Endothelial cell of umbilical vein (primary cell): ENCODE data around the gene NSUN4. TPM values are rescaled to one million over a fixed set of nuclear protein-coding genes. Genes with fewer than 3 reads are reported as not detected.

Experiments
- BruUV-seq: library from RNA; stranded (reverse); fragments of 400-500 nt; replicated peaks from 2 replicates; lab custom pipeline; 2021; lab: Mats Ljungman, UMichigan
- CTCF ChIA-PET: fragments of 300-600, 350-600 bp; sonication (Branson Sonifier 250); formaldehyde crosslinking; loops from one replicate; lab custom pipeline; 2021; ENCODE audit warnings: antibody characterized with exemption, inconsistent platforms; lab: Charles Lee
- POLR2A ChIA-PET: fragments of 300-600, 350-600 bp; sonication (Branson Sonifier 250); formaldehyde crosslinking; loops from one replicate; lab custom pipeline; 2021; ENCODE audit warnings: antibody characterized with exemption, inconsistent platforms; lab: Charles Lee
- DNase-seq: peaks from one replicate; pipeline ENCODE4 v3.0.0-alpha.2; 2011; ENCODE audit warnings: low read depth, low spot score
- FAIRE-seq: peaks from 2 replicates; lab custom pipeline; 2011; peaks lifted over from hg19 to GRCh38; lab: Jason Lieb, UNC
- H2AFZ ChIP-seq: 2 replicates; pipeline ENCODE4 v1.6.0; 2012; ENCODE audit warnings: low read depth, low read length, control low read depth, inconsistent platforms
- H3K27ac ChIP-seq: 2 replicates; pipeline ENCODE4 v1.5.1; 2011; ENCODE audit warnings: low read depth, mild to moderate bottlenecking, control low read depth, low read length, moderate library complexity; ENCODE audit not compliant: insufficient read depth
- H3K27me3 ChIP-seq, 2 experiments: 2 replicates each; pipeline versions ENCODE4 v1.6.0 to v1.6.1; 2011; ENCODE audit warnings: low read length in 2 of 2, mixed read lengths in 1 of 2; ENCODE audit not compliant: control insufficient read depth in 2 of 2, insufficient read depth in 2 of 2
- H3K36me3 ChIP-seq, 2 experiments: 2 replicates in 1 of 2; 3 replicates in 1 of 2; pipeline ENCODE4 v1.5.1; 2011; ENCODE audit warnings: low read length in 2 of 2, mild to moderate bottlenecking in 1 of 2, moderate library complexity in 1 of 2; ENCODE audit not compliant: control insufficient read depth in 2 of 2, insufficient read depth in 2 of 2; ENCODE audit errors: extremely low read depth in 1 of 2
- H3K4me1 ChIP-seq: 3 replicates; pipeline ENCODE4 v1.5.1; 2011; ENCODE audit warnings: mild to moderate bottlenecking, low read length; ENCODE audit not compliant: control insufficient read depth, insufficient read depth; ENCODE audit errors: extremely low read depth
- H3K4me2 ChIP-seq: 2 replicates; pipeline ENCODE4 v1.6.1; 2011; ENCODE audit warnings: low read length, control low read depth, mixed read lengths; ENCODE audit not compliant: insufficient read depth
- H3K4me3 ChIP-seq, 3 experiments: fragments of 200-600 bp in 1 of 3; sonication (generic), shearing (Covaris generic) in 1 of 3; replicated peaks in 1 of 3; 2 replicates each; pipeline ENCODE4 v1.5.1; 2011 to 2016; ENCODE audit warnings: control low read depth in 3 of 3, low read length in 3 of 3, mild to moderate bottlenecking in 2 of 3, inconsistent platforms in 1 of 3, low read depth in 1 of 3, moderate library complexity in 1 of 3; ENCODE audit not compliant: insufficient read depth in 1 of 3
- H3K79me2 ChIP-seq: 2 replicates; pipeline ENCODE4 v1.6.0; 2012; ENCODE audit warnings: low read length, inconsistent platforms; ENCODE audit not compliant: control insufficient read depth, insufficient read depth
- H3K9ac ChIP-seq: replicated peaks from 2 replicates; pipeline ENCODE3; 2011; ENCODE audit warnings: low read length, control low read depth; ENCODE audit not compliant: insufficient read depth; ENCODE audit errors: extremely low read depth
- H3K9me1 ChIP-seq: replicated peaks from 3 replicates; pipeline ENCODE4 v1.6.0; 2011; ENCODE audit warnings: mild to moderate bottlenecking, low read length; ENCODE audit not compliant: control insufficient read depth, insufficient read depth; ENCODE audit errors: extremely low read depth
- H3K9me3 ChIP-seq: replicated peaks from 2 replicates; pipeline ENCODE4 v1.5.1; 2012; ENCODE audit warnings: low read length, inconsistent platforms; ENCODE audit not compliant: control insufficient read depth, insufficient read depth
- H4K20me1 ChIP-seq: replicated peaks from 2 replicates; pipeline ENCODE3; 2011; ENCODE audit warnings: mild to moderate bottlenecking, low read length; ENCODE audit not compliant: control insufficient read depth, insufficient read depth; ENCODE audit errors: extremely low read depth
- CTCF ChIP-seq, 2 donors: IDR thresholded peaks; 1 replicate in 1 of 2; 2 replicates in 1 of 2; pipeline ENCODE4 v1.5.1; 2011; ENCODE audit warnings: low read length in 2 of 2, mild to moderate bottlenecking in 2 of 2, moderate library complexity in 2 of 2, control low read depth in 1 of 2, inconsistent platforms in 1 of 2, low read depth in 1 of 2; ENCODE audit not compliant: insufficient read depth in 1 of 2; ENCODE audit errors: extremely low read depth in 1 of 2
- FOS ChIP-seq: IDR thresholded peaks from 2 replicates; pipeline ENCODE4 v1.6.1; 2011; ENCODE audit warnings: mild to moderate bottlenecking, low read length, moderate library complexity, borderline replicate concordance; ENCODE audit not compliant: insufficient read depth
- GATA2 ChIP-seq: IDR thresholded peaks from 2 replicates; pipeline ENCODE4 v1.7.0; 2011; ENCODE audit warnings: low read depth, mild to moderate bottlenecking, moderate library complexity, mixed read lengths, low read length; ENCODE audit not compliant: insufficient read length, insufficient read depth
- MAX ChIP-seq: IDR thresholded peaks from 2 replicates; pipeline ENCODE4 v1.6.1; 2011; ENCODE audit not compliant: insufficient read depth, insufficient read length
- MYC ChIP-seq: IDR thresholded peaks from one replicate; pipeline ENCODE4 v1.6.1; 2011; ENCODE audit warnings: mild to moderate bottlenecking, low read depth, low read length
- POLR2AphosphoS5 ChIP-seq: IDR thresholded peaks from 2 replicates; pipeline ENCODE4 v1.6.1; 2012; ENCODE audit warnings: low read depth, mild to moderate bottlenecking, control low read depth, low read length, moderate library complexity; ENCODE audit not compliant: insufficient read depth
- dilution Hi-C: fragments of 300-500 bp; cut with MboI; formaldehyde crosslinking; loops from one replicate; pipeline ENCODE4 v1.15.0; 2019; ENCODE audit warnings: low sequenced_read_pairs; ENCODE audit not compliant: extremely low pct_ligation_motif_present
- intact Hi-C: fragments of 100-400 bp; cut with micrococcal nuclease; formaldehyde crosslinking; loops from one replicate; pipeline ENCODE4 v1.10.0; 2022
- polyA plus RNA-seq, 4 experiments: library from polyadenylated mRNA; depleted of rRNA in 3 of 4; stranded (reverse) in 3 of 4; unstranded in 1 of 4; fragments of >200 nt; gene quantifications; 2 replicates each; pipeline versions ENCODE4 v1.2.1 to v1.2.3, GENCODE V29; 2011 to 2012; ENCODE audit warnings: missing spikeins in 1 of 4
- total RNA-seq: library from RNA; stranded (reverse); gene quantifications from 2 replicates; pipeline ENCODE4 v1.2.3, GENCODE V29; 2021

Gene NSUN4
- total and polyA plus RNA-seq, 2 donors (not counting 3 experiments of a cell fraction or from before 2014, with no cell fraction given) = 21.6 to 23.4 TPM

- POLR2A ChIA-PET = interaction anchor here (0.7 kb wide), 1 partner anchor 21 kb away, joined by 3 read pairs; no protein-coding TSS in a partner anchor
- no TSS peak for BruUV-seq
- dilution Hi-C loops = no loop called here
Observed at GRCh38 chr1:46309401-46310159, 31.0 kb upstream of the NSUN4 start.

More at GRCh38 chr1:46309401-46310159, 31.0 kb upstream of the NSUN4 start:
- DNase-seq = no peak
- no peak overlapping the region for H2AFZ ChIP-seq
- H3K27ac ChIP-seq = no peak overlapping the region
- H4K20me1 ChIP-seq = no peaks in the 10 kb centered on the region
- no peak overlapping the region for H3K9ac ChIP-seq
- H3K79me2 ChIP-seq = peaks cover 49% of the 10 kb centered on the region
- H3K27me3 ChIP-seq = no peaks in the 10 kb centered on the region
- peaks cover 4% of the 10 kb centered on the region for H3K4me1 ChIP-seq
- no peak overlapping the region for H3K4me2 ChIP-seq
- no peaks in the 10 kb centered on the region for H3K9me1 ChIP-seq
- CTCF ChIA-PET = interaction anchor here (2.8 kb wide), 1 partner anchor 24 kb away, joined by 6 read pairs; no protein-coding TSS in a partner anchor
- intact Hi-C loops = no loop called here
- H3K36me3 ChIP-seq = peaks cover 4 to 7% of the 10 kb centered on the region in 2 experiments
- H3K9me3 ChIP-seq = no peaks in the 10 kb centered on the region
- no peak overlapping the region for H3K4me3 ChIP-seq
- FAIRE-seq = no peak
- no peak for TF ChIP-seq CTCF (IDR thresholded peaks at IDR 0.05; ENCODE audit: extremely low read depth in 1 of 2, insufficient read depth in 1 of 2, low read depth in 1 of 2, low read length in 2 of 2)
- TF ChIP-seq FOS = no peak
- no peak for TF ChIP-seq MYC
- no peak for TF ChIP-seq GATA2
- TF ChIP-seq POLR2AphosphoS5 = no peak
- TF ChIP-seq MAX = no peak
